ENCODE measurements around the gene ELMO1. TPM values are rescaled to one million over a fixed set of nuclear protein-coding genes. Genes with fewer than 3 reads are reported as not detected.

The ELMO1 gene
- total and polyA plus RNA-seq, 2 of the 13 experiments (the other 11 are each of a cell fraction or from before 2014, with no cell fraction given) = 0.11 to 0.17 TPM

GRCh38 chr7:37304921-37305320 is 143.7 kb downstream of the ELMO1 start:
- ATAC-seq (no peak), FAIRE-seq (no peak), DNase-seq (ENCODE audit: low spot score) (no peak)
- ChIA-PET CTCF (ENCODE audit: low intra/inter-chr PET ratio, low total read pairs) (no interaction called here), POLR2A (no interaction called here)
- intact Hi-C loops (cut with micrococcal nuclease; ENCODE audit: unreplicated experiment) = no loop called here
- H3K9me3 ChIP-seq (ENCODE audit: low read length) = no peaks in the 10 kb centered on the region
- WGBS (ENCODE audit: low lambda C conversion rate) = 22% methylated on average over 3 of the region's 3 CpGs
- H3K79me2 ChIP-seq (ENCODE audit: insufficient read depth, low read length) = no peaks in the 10 kb centered on the region
- H4K20me1 ChIP-seq (ENCODE audit: insufficient read depth, low read length) = no peaks in the 10 kb centered on the region
- BruUV-seq (replicated peaks) = no TSS peak
- in situ Hi-C loops (cut with HindIII; ENCODE audit: extremely low pct_ligation_motif_present, low pct_unique_long_range_greater_than_20kb) = no loop called here
- H3K27ac ChIP-seq (ENCODE audit: extremely low read length, insufficient read depth, low read length) = no peak overlapping the region
- no peaks in the 10 kb centered on the region for H3K4me1 ChIP-seq (ENCODE audit: insufficient read depth, low read length)
- H3K27me3 ChIP-seq (ENCODE audit: control insufficient read depth in 1 of 2, insufficient read depth in 2 of 2, low read length in 2 of 2) = no peaks in the 10 kb centered on the region
- no peak overlapping the region for H3K9ac ChIP-seq (ENCODE audit: insufficient read depth, low read depth, low read length)
- no peaks in the 10 kb centered on the region for H3K36me3 ChIP-seq (replicated peaks in 1 of 2; ENCODE audit: control insufficient read depth in 1 of 2, insufficient read depth in 2 of 2, low read length in 2 of 2)
- H3K4me2 ChIP-seq (ENCODE audit: low read depth, low read length) = no peak overlapping the region
- TF ChIP-seq ZNF740 (CRISPR knock-in tag; IDR thresholded peaks at IDR 0.05) (no peak), ZKSCAN8 (CRISPR knock-in tag; IDR thresholded peaks at IDR 0.05; ENCODE audit: borderline replicate concordance) (no peak), ZNF691 (CRISPR knock-in tag; IDR thresholded peaks at IDR 0.05; ENCODE audit: borderline replicate concordance, low read depth) (no peak)
- H2AFZ ChIP-seq (ENCODE audit: low read length) = no peak overlapping the region
- H3K4me3 ChIP-seq (replicated peaks in 1 of 3; ENCODE audit: insufficient read depth in 1 of 3, low read depth in 2 of 3, low read length in 3 of 3) = no peak overlapping the region

- no TSS peak for BruUV-seq (replicated peaks)
- Histone ChIP-seq H3K9me3 (ENCODE audit: low read length) (no peaks in the 10 kb centered on the region), H3K27ac (ENCODE audit: extremely low read length, insufficient read depth, low read length) (no peak overlapping the region), H3K4me3 (replicated peaks in 1 of 3; ENCODE audit: insufficient read depth in 1 of 3, low read depth in 2 of 3, low read length in 3 of 3) (no peak overlapping the region), H4K20me1 (ENCODE audit: insufficient read depth, low read length) (no peaks in the 10 kb centered on the region), H3K36me3 (replicated peaks in 1 of 2; ENCODE audit: control insufficient read depth in 1 of 2, insufficient read depth in 2 of 2, low read length in 2 of 2) (no peaks in the 10 kb centered on the region), H3K4me2 (ENCODE audit: low read depth, low read length) (no peak overlapping the region), H3K79me2 (ENCODE audit: insufficient read depth, low read length) (no peaks in the 10 kb centered on the region), H2AFZ (ENCODE audit: low read length) (no peak overlapping the region), H3K4me1 (ENCODE audit: insufficient read depth, low read length) (no peaks in the 10 kb centered on the region), H3K9ac (ENCODE audit: insufficient read depth, low read depth, low read length) (no peak overlapping the region), H3K27me3 (ENCODE audit: control insufficient read depth in 1 of 2, insufficient read depth in 2 of 2, low read length in 2 of 2) (no peaks in the 10 kb centered on the region)
- FAIRE-seq = no peak
- intact Hi-C loops (cut with micrococcal nuclease; ENCODE audit: unreplicated experiment) = no loop called here
- ChIA-PET CTCF (ENCODE audit: low intra/inter-chr PET ratio, low total read pairs) (no interaction called here), POLR2A (no interaction called here)
- TF ChIP-seq CBX1 (IDR thresholded peaks at IDR 0.05; ENCODE audit: low read depth) = no peak
- TF ChIP-seq ZNF891 (CRISPR knock-in tag; IDR thresholded peaks at IDR 0.05) = no peak
- TF ChIP-seq HNF1B (CRISPR knock-in tag; IDR thresholded peaks at IDR 0.05) = no peak
- TF ChIP-seq ZKSCAN8 (CRISPR knock-in tag; IDR thresholded peaks at IDR 0.05; ENCODE audit: borderline replicate concordance) = no peak
- TF ChIP-seq ZSCAN21 (CRISPR knock-in tag; IDR thresholded peaks at IDR 0.05; ENCODE audit: borderline replicate concordance) = no peak
- TF ChIP-seq ZBTB2 (CRISPR knock-in tag; IDR thresholded peaks at IDR 0.05; ENCODE audit: low read depth) = no peak
- no peak for DNase-seq (ENCODE audit: low spot score)
- in situ Hi-C loops (cut with HindIII; ENCODE audit: extremely low pct_ligation_motif_present, low pct_unique_long_range_greater_than_20kb) = no loop called here
- no peak for ATAC-seq
Measured at GRCh38 chr7:37297546-37297945, 151.1 kb downstream of the ELMO1 start.

Data from HepG2 (cell line).